Measurements from ENCODE around the gene CD81. TPM values are rescaled to one million over a fixed set of nuclear protein-coding genes. Genes with fewer than 3 reads are reported as not detected.

Gene CD81
- total RNA-seq, 4 donors from 2014 or later = 156 to 406 (median 255) TPM

- Histone ChIP-seq H3K9me3 (no peaks in the 10 kb centered on the region), H3K36me3 (no peaks in the 10 kb centered on the region), H3K4me3 (no peak overlapping the region), H3K4me1 (no peaks in the 10 kb centered on the region), H3K27me3 (no peaks in the 10 kb centered on the region), H3K27ac (no peak overlapping the region)
- 82 to 83% methylated on average over 1 to 11 of the region's 11 CpGs for WGBS, 2 donors (ENCODE audit: low coverage in 1 of 2)
- TF ChIP-seq POLR2A (IDR thresholded peaks at IDR 0.05) = no peak
- no peak for TF ChIP-seq EP300 (IDR thresholded peaks at IDR 0.05; ENCODE audit: low read depth)
- TF ChIP-seq POLR2AphosphoS5 (IDR thresholded peaks at IDR 0.05) = no peak
- TF ChIP-seq CTCF (IDR thresholded peaks at IDR 0.05) = no peak
- intact Hi-C loops (cut with DNase I; ENCODE audit: low total_unique reads) (no loop called here), in situ Hi-C loops (cut with MboI; ENCODE audit: low pct_ligation_motif_present in 1 of 4, low pct_unique_long_range_greater_than_20kb in 1 of 4, low sequenced_read_pairs in 3 of 4) (no loop called here)
- no peak for DNase-seq
These were observed 18.2 kb upstream of the CD81 start for GRCh38 chr11:2358754-2359442.

- Histone ChIP-seq H3K36me3 (no peaks in the 10 kb centered on the region), H3K4me1 (no peaks in the 10 kb centered on the region), H3K27me3 (no peaks in the 10 kb centered on the region), H3K9me3 (no peaks in the 10 kb centered on the region), H3K4me3 (no peak overlapping the region), H3K27ac (no peak overlapping the region)
- DNase-seq = no peak
- TF ChIP-seq CTCF (IDR thresholded peaks at IDR 0.05) = no peak
- no peak for TF ChIP-seq POLR2A (IDR thresholded peaks at IDR 0.05)
- no peak for TF ChIP-seq POLR2AphosphoS5 (IDR thresholded peaks at IDR 0.05)
- TF ChIP-seq EP300 (IDR thresholded peaks at IDR 0.05; ENCODE audit: low read depth) = no peak
- intact Hi-C loops (cut with DNase I; ENCODE audit: low total_unique reads) = no loop called here
- in situ Hi-C loops (cut with MboI; ENCODE audit: low pct_ligation_motif_present in 1 of 4, low pct_unique_long_range_greater_than_20kb in 1 of 4, low sequenced_read_pairs in 3 of 4) = no loop called here
- 89% methylated on average over 9 of the region's 9 CpGs; no CpG with 5 or more reads in 1 of the 2 donors for WGBS, 2 donors (ENCODE audit: low coverage in 1 of 2)
These were observed 17.6 kb upstream of the CD81 start for GRCh38 chr11:2359557-2359956.

DNA sequence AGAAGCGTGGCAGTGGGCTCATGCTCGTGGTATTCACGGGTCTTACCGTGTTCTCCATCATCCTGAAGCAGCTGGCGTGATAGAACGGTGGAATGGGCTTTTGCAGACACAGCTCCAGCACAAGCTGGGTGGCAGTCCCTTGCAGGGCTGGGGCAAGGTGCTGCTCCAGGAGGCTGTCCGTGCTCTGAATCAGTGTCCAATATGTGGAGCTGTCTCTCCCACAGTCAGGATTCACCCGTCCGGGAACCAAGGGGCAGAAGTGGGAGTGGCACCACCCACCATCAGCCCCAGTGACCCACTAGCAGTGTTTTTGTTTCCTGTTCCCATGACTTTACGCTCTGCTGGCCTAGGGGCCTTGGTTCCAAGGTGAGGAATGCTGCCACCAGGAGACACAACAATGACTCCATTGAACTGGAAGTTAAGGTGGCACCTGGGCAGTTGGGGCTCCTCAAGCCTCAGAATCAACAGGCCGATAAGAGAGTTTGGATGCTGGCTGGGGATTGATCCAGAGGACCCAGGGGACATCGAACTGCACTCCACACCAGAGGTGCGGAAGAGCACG is 16.9 kb upstream of the CD81 start:
- Histone ChIP-seq H3K4me1 (no peaks in the 10 kb centered on the region), H3K27me3 (no peaks in the 10 kb centered on the region), H3K27ac (no peak overlapping the region), H3K4me3 (no peak overlapping the region), H3K36me3 (no peaks in the 10 kb centered on the region), H3K9me3 (no peaks in the 10 kb centered on the region)
- TF ChIP-seq POLR2A (IDR thresholded peaks at IDR 0.05) = no peak
- no peak for TF ChIP-seq CTCF (IDR thresholded peaks at IDR 0.05)
- no peak for TF ChIP-seq POLR2AphosphoS5 (IDR thresholded peaks at IDR 0.05)
- TF ChIP-seq EP300 (IDR thresholded peaks at IDR 0.05; ENCODE audit: low read depth) = no peak
- intact Hi-C loops (cut with DNase I; ENCODE audit: low total_unique reads) = no loop called here
- no peak for DNase-seq
- 93 to 100% methylated on average over 1 to 14 of the region's 14 CpGs for WGBS, 2 donors (ENCODE audit: low coverage in 1 of 2)
- in situ Hi-C loops (cut with MboI; ENCODE audit: low pct_ligation_motif_present in 1 of 4, low pct_unique_long_range_greater_than_20kb in 1 of 4, low sequenced_read_pairs in 3 of 4) = no loop called here

- 84% methylated on average over 9 of the region's 9 CpGs; no CpG with 5 or more reads in 1 of the 2 donors for WGBS, 2 donors (ENCODE audit: low coverage in 1 of 2)
- H3K4me3 ChIP-seq = no peak overlapping the region
- intact Hi-C loops (cut with DNase I; ENCODE audit: low total_unique reads) = no loop called here
- no peaks in the 10 kb centered on the region for H3K27me3 ChIP-seq
- H3K36me3 ChIP-seq = no peaks in the 10 kb centered on the region
- TF ChIP-seq CTCF (IDR thresholded peaks at IDR 0.05) (no peak), EP300 (IDR thresholded peaks at IDR 0.05; ENCODE audit: low read depth) (no peak), POLR2AphosphoS5 (IDR thresholded peaks at IDR 0.05) (no peak), POLR2A (IDR thresholded peaks at IDR 0.05) (no peak)
- no peaks in the 10 kb centered on the region for H3K9me3 ChIP-seq
- DNase-seq = no peak
- peaks cover 0 to 4% (median 0%) of the 10 kb centered on the region in 4 donors for H3K4me1 ChIP-seq
- H3K27ac ChIP-seq = no peak overlapping the region
- in situ Hi-C loops (cut with MboI; ENCODE audit: low pct_ligation_motif_present in 1 of 4, low pct_unique_long_range_greater_than_20kb in 1 of 4, low sequenced_read_pairs in 3 of 4) = no loop called here
These were observed 15.5 kb upstream of the CD81 start for GRCh38 chr11:2361565-2361964.

Data from transverse colon (tissue), 4 donors.